Glutamatergic neuron (in vitro differentiated cells): ENCODE measurements around the gene TMEM141. TPM values are rescaled to one million over a fixed set of nuclear protein-coding genes. Genes with fewer than 3 reads are reported as not detected.
"Not testable (repeated sequence)": the region's sequence is repeated elsewhere in the genome, so short reads cannot be mapped to it uniquely, and the experiment has no call there.

Source experiments
- DNase-seq: peaks from one replicate; pipeline ENCODE4 v3.0.0; 2022
- H3K27ac Mint-ChIP-seq: one replicate; pipeline ENCODE4 v1.8.0; 2020; ENCODE audit warnings: mild to moderate bottlenecking, mixed read lengths, inconsistent platforms; ENCODE audit not compliant: unreplicated experiment
- H3K27me3 Mint-ChIP-seq: one replicate; pipeline ENCODE4 v1.8.0; 2020; ENCODE audit warnings: mild to moderate bottlenecking, moderate library complexity, mixed read lengths, inconsistent platforms; ENCODE audit not compliant: unreplicated experiment
- H3K36me3 Mint-ChIP-seq: one replicate; pipeline ENCODE4 v1.8.0; 2020; ENCODE audit warnings: mild to moderate bottlenecking, mixed read lengths, inconsistent platforms; ENCODE audit not compliant: unreplicated experiment
- H3K4me1 Mint-ChIP-seq: one replicate; pipeline ENCODE4 v1.8.0; 2020; ENCODE audit warnings: mild to moderate bottlenecking, low read depth, mixed read lengths, inconsistent platforms; ENCODE audit not compliant: unreplicated experiment
- H3K4me3 Mint-ChIP-seq: one replicate; pipeline ENCODE4 v1.8.0; 2020; ENCODE audit warnings: mild to moderate bottlenecking, mixed read lengths, inconsistent platforms; ENCODE audit not compliant: unreplicated experiment
- H3K9me3 Mint-ChIP-seq: one replicate; pipeline ENCODE4 v1.8.0; 2020; ENCODE audit warnings: mild to moderate bottlenecking, moderate library complexity, mixed read lengths, inconsistent platforms; ENCODE audit not compliant: unreplicated experiment
- total RNA-seq: library from RNA; stranded (reverse); fragmentation: NEBNext Ultra II Directional; extraction: Animal tissue kit (Norgen Biotek cat#: 25700); gene quantifications from one replicate; pipeline ENCODE4 v1.2.1, GENCODE V29; 2021; ENCODE audit not compliant: unreplicated experiment
- TF ChIP-seq, protein P1 (sequence below): fragments of 200-600 bp; sonication (generic); IDR thresholded peaks from one replicate; pipeline ENCODE4 v1.5.0; 2021; ENCODE audit not compliant: partially characterized antibody, unreplicated experiment

Gene TMEM141
- total RNA-seq, 1 donor from 2014 or later: 46.1 TPM

DNA sequence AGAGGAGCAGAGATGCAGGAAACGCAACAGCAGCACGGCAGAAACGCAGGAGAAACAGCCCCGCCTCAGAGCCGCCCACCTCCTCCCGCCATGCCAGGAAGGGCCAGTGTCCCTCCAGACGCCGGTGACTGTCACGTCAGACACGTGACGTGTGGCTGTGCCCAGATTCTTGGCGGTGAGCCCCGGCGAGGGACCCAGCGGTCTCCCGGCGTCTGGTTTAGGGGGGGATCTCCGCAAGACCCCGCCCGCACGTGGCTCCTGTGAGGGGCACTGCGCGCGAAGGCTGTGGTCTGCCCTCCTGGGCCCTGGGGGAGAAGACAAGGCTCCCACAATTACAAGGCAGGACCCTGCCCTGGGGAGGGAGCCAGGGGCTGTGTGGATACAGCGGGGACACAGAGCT lies 30.7 kb upstream of the TMEM141 start:
- Mint-ChIP-seq H3K27ac (no peak overlapping the region), H3K9me3 (peaks cover 13% of the 10 kb centered on the region), H3K4me1 (peaks cover 10% of the 10 kb centered on the region), H3K27me3 (peaks cover 6% of the 10 kb centered on the region), H3K36me3 (no peaks in the 10 kb centered on the region), H3K4me3 (no peak overlapping the region)
- DNase-seq: no peak
- TF ChIP-seq, protein P1, sequence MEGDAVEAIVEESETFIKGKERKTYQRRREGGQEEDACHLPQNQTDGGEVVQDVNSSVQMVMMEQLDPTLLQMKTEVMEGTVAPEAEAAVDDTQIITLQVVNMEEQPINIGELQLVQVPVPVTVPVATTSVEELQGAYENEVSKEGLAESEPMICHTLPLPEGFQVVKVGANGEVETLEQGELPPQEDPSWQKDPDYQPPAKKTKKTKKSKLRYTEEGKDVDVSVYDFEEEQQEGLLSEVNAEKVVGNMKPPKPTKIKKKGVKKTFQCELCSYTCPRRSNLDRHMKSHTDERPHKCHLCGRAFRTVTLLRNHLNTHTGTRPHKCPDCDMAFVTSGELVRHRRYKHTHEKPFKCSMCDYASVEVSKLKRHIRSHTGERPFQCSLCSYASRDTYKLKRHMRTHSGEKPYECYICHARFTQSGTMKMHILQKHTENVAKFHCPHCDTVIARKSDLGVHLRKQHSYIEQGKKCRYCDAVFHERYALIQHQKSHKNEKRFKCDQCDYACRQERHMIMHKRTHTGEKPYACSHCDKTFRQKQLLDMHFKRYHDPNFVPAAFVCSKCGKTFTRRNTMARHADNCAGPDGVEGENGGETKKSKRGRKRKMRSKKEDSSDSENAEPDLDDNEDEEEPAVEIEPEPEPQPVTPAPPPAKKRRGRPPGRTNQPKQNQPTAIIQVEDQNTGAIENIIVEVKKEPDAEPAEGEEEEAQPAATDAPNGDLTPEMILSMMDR: no peak

DNA sequence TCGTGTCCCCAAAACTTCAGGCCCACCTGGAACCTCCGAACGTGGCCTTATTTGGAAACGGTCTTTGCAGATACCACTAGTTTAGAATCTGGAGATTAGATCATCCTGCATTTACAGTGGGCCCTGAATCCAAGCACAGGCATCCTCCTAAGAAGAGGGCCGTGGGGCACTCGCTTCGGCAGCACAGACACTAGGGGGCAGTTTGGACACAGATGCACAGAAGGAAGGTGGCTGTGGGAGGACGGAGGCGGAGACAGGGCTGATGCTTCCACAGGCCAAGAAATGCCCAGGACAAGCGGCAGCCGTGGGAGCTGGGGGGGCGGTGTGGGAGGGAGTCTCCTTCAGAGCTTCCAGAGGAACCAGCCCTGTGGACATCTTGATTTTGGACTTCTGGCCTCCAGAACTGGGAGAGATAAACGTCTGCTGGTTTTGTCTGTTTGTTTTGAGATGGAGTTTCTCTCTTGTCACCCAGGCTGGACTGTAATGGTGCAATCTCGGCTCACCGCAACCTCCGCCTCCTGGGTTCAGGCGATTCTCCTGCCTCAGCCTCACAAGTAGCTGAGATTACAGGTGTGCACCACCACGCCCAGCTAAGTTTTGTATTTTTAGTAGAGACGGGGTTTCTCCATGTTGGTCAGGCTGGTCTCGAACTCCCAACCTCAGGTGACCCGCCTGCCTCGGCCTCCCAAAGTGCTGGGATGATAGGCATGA lies 30.2 kb upstream of the TMEM141 start:
- not testable (repeated sequence) for H3K27ac Mint-ChIP-seq, H3K36me3 Mint-ChIP-seq, H3K27me3 Mint-ChIP-seq, H3K4me3 Mint-ChIP-seq
- Mint-ChIP-seq H3K9me3 (peaks cover 11% of the 10 kb centered on the region), H3K4me1 (peaks cover 12% of the 10 kb centered on the region)
- peak; percentile 80 for DNase-seq
- TF ChIP-seq, protein P1: peak; percentile 31

DNA sequence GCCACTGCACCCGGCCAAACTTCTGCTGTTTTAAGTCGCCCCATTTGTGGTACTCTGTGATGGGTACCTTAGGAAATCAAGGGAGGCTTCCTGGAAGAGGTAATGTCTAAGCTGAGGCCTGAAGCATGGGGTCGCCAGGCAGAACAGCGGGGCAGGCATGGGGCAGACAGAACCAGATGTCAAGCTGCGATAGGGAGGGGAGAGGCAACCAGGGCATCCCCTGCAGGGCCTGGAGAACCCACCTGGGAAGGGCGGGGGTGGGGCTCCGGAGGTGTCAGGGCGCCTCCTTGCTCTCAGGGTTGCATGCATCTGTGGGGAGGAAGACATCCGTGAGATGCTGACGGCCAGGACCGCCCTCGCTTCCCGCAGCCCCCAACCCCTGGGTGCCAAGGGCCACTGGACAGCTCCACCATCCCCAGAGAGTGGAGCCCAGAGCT lies 29.6 kb upstream of the TMEM141 start:
- H3K9me3 Mint-ChIP-seq: peaks cover 8% of the 10 kb centered on the region
- peaks cover 4% of the 10 kb centered on the region for H3K27me3 Mint-ChIP-seq
- TF ChIP-seq, protein P1: no peak
- peaks cover 13% of the 10 kb centered on the region for H3K4me1 Mint-ChIP-seq
- H3K27ac Mint-ChIP-seq: no peak overlapping the region
- no peak for DNase-seq
- H3K36me3 Mint-ChIP-seq: no peaks in the 10 kb centered on the region
- no peak overlapping the region for H3K4me3 Mint-ChIP-seq

DNA sequence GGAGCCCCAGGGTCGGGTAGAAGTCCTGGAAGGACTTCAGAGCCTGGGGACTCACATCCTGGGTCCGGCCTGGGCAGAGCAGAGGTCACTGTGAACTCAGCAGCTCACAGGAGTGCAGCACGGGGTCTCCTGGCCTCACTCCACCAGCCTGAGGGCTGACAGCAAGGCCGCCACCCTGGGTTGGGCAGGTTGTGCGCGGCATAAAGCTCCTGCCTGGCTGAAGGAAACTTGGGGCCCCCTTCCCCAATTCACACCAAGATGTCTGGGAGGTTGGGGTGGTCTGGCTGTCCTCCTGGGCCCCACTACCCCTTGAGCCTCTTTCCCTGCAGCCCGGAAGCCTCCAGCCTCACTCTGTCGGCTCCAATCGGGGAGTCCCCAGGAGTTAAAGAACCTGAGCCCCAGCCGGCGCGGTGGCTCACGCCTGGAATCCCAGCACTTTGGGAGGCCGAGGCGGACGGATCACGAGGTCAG lies 28.9 kb upstream of the TMEM141 start:
- Mint-ChIP-seq H3K4me1 (peaks cover 17% of the 10 kb centered on the region), H3K27ac (no peak overlapping the region), H3K27me3 (peaks cover 4% of the 10 kb centered on the region), H3K9me3 (peaks cover 7% of the 10 kb centered on the region), H3K4me3 (no peak overlapping the region), H3K36me3 (no peaks in the 10 kb centered on the region)
- TF ChIP-seq, protein P1: no peak
- DNase-seq: no peak

DNA sequence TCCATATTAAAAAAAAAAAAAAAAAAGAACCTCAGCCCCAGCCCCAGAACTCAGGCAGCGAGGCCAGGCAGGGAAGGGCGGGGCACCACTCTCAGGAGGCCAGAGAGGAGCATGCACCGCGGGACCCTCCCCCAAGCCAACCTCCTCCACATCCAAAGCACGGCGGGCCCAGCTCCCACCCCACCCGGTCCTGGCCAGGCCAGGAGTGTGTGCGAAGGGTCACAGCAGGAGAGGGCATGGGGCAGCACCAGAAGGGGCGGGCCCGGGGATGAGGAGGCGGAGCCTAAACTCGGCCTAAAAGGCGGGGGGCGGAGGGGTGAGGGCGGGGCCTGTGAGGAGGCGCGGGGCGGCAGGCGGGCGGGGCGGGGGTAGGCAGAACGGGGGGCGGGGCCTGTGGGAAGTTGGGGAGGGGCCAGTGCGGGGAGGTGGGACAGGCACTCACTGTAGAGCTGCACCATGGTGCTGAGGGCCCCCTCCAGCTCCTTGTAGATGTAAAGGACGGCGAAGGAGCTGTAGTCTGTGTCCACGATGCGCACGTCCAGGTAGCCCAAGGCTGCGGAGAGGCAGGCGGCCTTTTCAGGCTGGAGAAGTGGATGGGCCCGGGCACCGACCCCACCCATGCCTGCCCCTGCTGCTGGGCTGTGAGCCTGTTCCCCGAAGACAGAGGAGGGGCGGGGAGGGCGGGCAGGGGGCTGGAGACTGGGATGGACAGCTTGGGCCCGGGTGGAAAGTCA lies 28.1 kb upstream of the TMEM141 start:
- H3K4me1 Mint-ChIP-seq: peaks cover 17% of the 10 kb centered on the region
- TF ChIP-seq, protein P1: no peak
- no peaks in the 10 kb centered on the region for H3K36me3 Mint-ChIP-seq
- DNase-seq: peak; percentile 87
- peak overlapping the region; percentile 38 for H3K4me3 Mint-ChIP-seq
- no peak overlapping the region for H3K27ac Mint-ChIP-seq
- H3K9me3 Mint-ChIP-seq: peaks cover 7% of the 10 kb centered on the region
- peaks cover 4% of the 10 kb centered on the region for H3K27me3 Mint-ChIP-seq
